ENCODE measurements around the gene PURB. TPM values are rescaled to one million over a fixed set of nuclear protein-coding genes. Genes with fewer than 3 reads are reported as not detected.

PURB gene
- total and polyA plus RNA-seq, 2 of the 4 experiments (the other 2 are of a cell fraction), result 6.3 to 8.8 TPM

DNA sequence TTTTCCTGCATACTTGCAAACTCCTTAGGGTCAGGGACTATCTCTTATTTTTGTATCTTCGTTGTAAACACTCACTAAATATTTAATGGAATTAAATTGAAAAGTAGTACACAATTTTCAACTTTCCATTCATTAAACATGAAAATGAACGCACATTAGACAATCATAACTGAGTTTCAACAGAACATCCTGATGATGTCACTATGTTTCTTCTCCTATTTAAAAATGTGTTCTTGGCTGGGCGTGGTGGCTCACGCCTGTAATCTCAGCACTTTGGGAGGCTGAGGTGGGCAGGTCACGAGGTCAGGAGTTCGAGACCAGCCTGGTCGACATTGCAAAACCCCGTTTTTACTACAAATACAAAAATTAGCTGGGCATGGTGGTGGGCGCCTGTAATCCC is 14.1 kb upstream of the PURB start:
- H4K20me1 ChIP-seq (ENCODE audit: insufficient read depth, low read length), result no peaks in the 10 kb centered on the region
- no peak overlapping the region for H3K4me2 ChIP-seq (ENCODE audit: low read depth, low read length)
- no peaks in the 10 kb centered on the region for H3K9me3 ChIP-seq (ENCODE audit: control insufficient read depth, insufficient read depth, low read length)
- DNase-seq (no peak), ATAC-seq (ENCODE audit: low read depth) (no peak)
- no peak overlapping the region for H2AK9ac ChIP-seq (replicated peaks; ENCODE audit: low read depth, low read length, poor library complexity)
- ChIA-PET POLR2A (ENCODE audit: unreplicated experiment) (no interaction called here), CTCF (no interaction called here)
- H3K9ac ChIP-seq (ENCODE audit: low read depth, low read length), result no peak overlapping the region
- dilution Hi-C loops (cut with HindIII; ENCODE audit: low sequenced_read_pairs, unreplicated experiment) (no loop called here), intact Hi-C loops (cut with micrococcal nuclease) (no loop called here), in situ Hi-C loops (cut with MboI; ENCODE audit: low sequenced_read_pairs) (no loop called here)
- H3K4me1 ChIP-seq (ENCODE audit: control insufficient read depth, insufficient read depth, low read length), result no peaks in the 10 kb centered on the region
- H3K23ac ChIP-seq (ENCODE audit: low read depth, low read length), result no peak overlapping the region
- no peak overlapping the region for H4K8ac ChIP-seq (ENCODE audit: low read depth in 2 of 2, low read length in 2 of 2)
- H3K18ac ChIP-seq (ENCODE audit: low read depth, low read length), result no peak overlapping the region
- no peaks in the 10 kb centered on the region for H3K36me3 ChIP-seq (ENCODE audit: control insufficient read depth, insufficient read depth, low read length)
- no peaks in the 10 kb centered on the region for H3K27me3 ChIP-seq (ENCODE audit: control insufficient read depth, insufficient read depth, low read length)
- no peak overlapping the region for H4K5ac ChIP-seq (ENCODE audit: low read depth, low read length)
- BruUV-seq (replicated peaks), result no TSS peak
- H3K9me1 ChIP-seq (ENCODE audit: insufficient read depth, low read length), result no peaks in the 10 kb centered on the region
- TF ChIP-seq BHLHE40 (IDR thresholded peaks at IDR 0.05; ENCODE audit: low read depth, low read length), result no peak
- TF ChIP-seq CEBPB (IDR thresholded peaks at IDR 0.05; ENCODE audit: low read depth, low read length), result no peak
- no peak overlapping the region for H2AK5ac ChIP-seq (ENCODE audit: low read depth, low read length)
- H2BK120ac ChIP-seq (ENCODE audit: low read depth, low read length), result no peak overlapping the region
- WGBS, 2 experiments (ENCODE audit: extremely low coverage in 2 of 2, insufficient read length in 1 of 2), result no CpG with 5 or more reads among the region's 9 CpGs
- no peak overlapping the region for H2BK15ac ChIP-seq (ENCODE audit: low read depth, low read length)
- no peak overlapping the region for H4K91ac ChIP-seq (ENCODE audit: insufficient read depth, low read depth, low read length)
- no peak overlapping the region for H3K4me3 ChIP-seq (ENCODE audit: insufficient read depth, low read depth, low read length)
- H2BK20ac ChIP-seq (ENCODE audit: low read depth, low read length), result no peak overlapping the region
- no peak overlapping the region for H2AFZ ChIP-seq (replicated peaks; ENCODE audit: low read length, poor library complexity)
- no peak overlapping the region for H3K4ac ChIP-seq (ENCODE audit: low read depth, low read length)
- H3K56ac ChIP-seq (ENCODE audit: extremely low read depth, insufficient read depth, low read length), result no peak overlapping the region
- H3K79me1 ChIP-seq (ENCODE audit: low read depth in 1 of 2, low read length in 2 of 2), result peaks cover 2 to 3% of the 10 kb centered on the region in 2 experiments; a peak in 2 of 4 replicates
- no peak overlapping the region for H3K14ac ChIP-seq (replicated peaks; ENCODE audit: low read depth, low read length)
- H3K27ac ChIP-seq (ENCODE audit: insufficient read depth, low read length), result no peak overlapping the region
- H2BK5ac ChIP-seq (ENCODE audit: low read depth, low read length, poor library complexity, severe bottlenecking), result no peak overlapping the region
